K562 (cell line): ENCODE data around the gene ZMYM1. TPM values are rescaled to one million over a fixed set of nuclear protein-coding genes. Genes with fewer than 3 reads are reported as not detected.

Experiments used
- ATAC-seq: fragments of 200-7000 bp; cut with Tn5 transposase; 3 replicates; pipeline ENCODE4 v1.9.1; 2020; ENCODE audit warnings: moderate library complexity
- BruUV-seq: library from RNA; stranded (reverse); fragments of 400-500 nt; replicated peaks from 2 replicates; lab custom pipeline; 2021; lab: Mats Ljungman, UMichigan
- CTCF ChIA-PET: fragments of 300-600 bp; formaldehyde crosslinking; extraction: SDS; loops from one replicate; lab custom pipeline; 2021; ENCODE audit warnings: low intra/inter-chr PET ratio; lab: Yijun Ruan, JAX
- POLR2A ChIA-PET: fragments of 300-600, 350-650 bp; sonication (Branson Sonifier 250); formaldehyde crosslinking; extraction: SDS; loops from one replicate; lab custom pipeline; 2021; ENCODE audit warnings: antibody characterized with exemption, inconsistent platforms; lab: Yijun Ruan, JAX
- DNase-seq, 4 experiments: peaks; one replicate each; pipeline versions ENCODE4 v3.0.0 to v3.0.0-alpha.2; 2011 to 2018; ENCODE audit warnings: low spot score in 3 of 4, mixed read lengths in 3 of 4; ENCODE audit errors: extremely low read depth in 1 of 4
- FAIRE-seq: peaks from 2 replicates; lab custom pipeline; 2011; peaks lifted over from hg19 to GRCh38; lab: Jason Lieb, UNC
- H2AFZ ChIP-seq: 2 replicates; pipeline ENCODE4 v1.6.0; 2011; ENCODE audit warnings: low read depth, low read length, control low read depth, inconsistent platforms
- H3K27ac ChIP-seq: fragments of 200-600 bp; 3 replicates; pipeline ENCODE4 v1.8.0; 2011; ENCODE audit warnings: low read depth, mild to moderate bottlenecking, control low read depth, inconsistent platforms, low read length, moderate library complexity, mixed read lengths; ENCODE audit errors: extremely low read depth
- H3K27me3 ChIP-seq, 2 experiments: fragments of 300-600 bp in 1 of 2; 2 replicates in 1 of 2; 3 replicates in 1 of 2; pipeline versions ENCODE4 v1.6.0 to v1.8.0; 2011; ENCODE audit warnings: inconsistent platforms in 2 of 2, low read length in 2 of 2, mild to moderate bottlenecking in 1 of 2, mixed read lengths in 1 of 2, moderate library complexity in 1 of 2; ENCODE audit not compliant: control insufficient read depth in 2 of 2, insufficient read depth in 2 of 2
- H3K36me3 ChIP-seq: fragments of 300-600 bp; 3 replicates; pipeline ENCODE4 v1.8.0; 2011; ENCODE audit warnings: mild to moderate bottlenecking, low read length, inconsistent platforms; ENCODE audit not compliant: control insufficient read depth, insufficient read depth
- H3K4me1 ChIP-seq, 2 experiments: fragments of 200-600 bp in 1 of 2; replicated peaks in 1 of 2; 2 replicates in 1 of 2; 3 replicates in 1 of 2; pipeline versions ENCODE4 v1.5.1 to v1.8.0; 2011; ENCODE audit warnings: inconsistent platforms in 2 of 2, low read length in 2 of 2, mild to moderate bottlenecking in 1 of 2, mixed read lengths in 1 of 2, moderate library complexity in 1 of 2; ENCODE audit not compliant: control insufficient read depth in 2 of 2, insufficient read depth in 2 of 2
- H3K4me2 ChIP-seq: 2 replicates; pipeline ENCODE4 v1.6.1; 2011; ENCODE audit warnings: low read length, control low read depth, inconsistent platforms, mixed read lengths; ENCODE audit not compliant: insufficient read depth
- H3K4me3 ChIP-seq: fragments of 200-600 bp; sonication (generic), shearing (Covaris generic); 2 replicates; pipeline ENCODE4 v1.5.1; 2016; ENCODE audit warnings: control low read depth, inconsistent platforms
- H3K79me2 ChIP-seq: fragments of 200-600 bp; 3 replicates; pipeline ENCODE4 v1.8.0; 2011; ENCODE audit warnings: low read length, inconsistent platforms; ENCODE audit not compliant: control insufficient read depth, insufficient read depth
- H3K9ac ChIP-seq, 2 experiments: 2 replicates each; pipeline versions ENCODE4 v1.6.0 to v1.6.1; 2011; ENCODE audit warnings: low read depth in 2 of 2, low read length in 2 of 2, control low read depth in 1 of 2, inconsistent platforms in 1 of 2, mild to moderate bottlenecking in 1 of 2, mixed read lengths in 1 of 2; ENCODE audit not compliant: insufficient read depth in 1 of 2
- H3K9me1 ChIP-seq: one replicate; pipeline ENCODE4 v1.6.0; 2011; ENCODE audit warnings: inconsistent platforms, mild to moderate bottlenecking, low read length, moderate library complexity; ENCODE audit not compliant: control insufficient read depth, insufficient read depth
- H3K9me3 ChIP-seq: replicated peaks from 2 replicates; pipeline ENCODE4 v1.5.1; 2011; ENCODE audit warnings: low read depth, low read length, inconsistent platforms; ENCODE audit not compliant: control insufficient read depth, insufficient read depth
- H4K20me1 ChIP-seq: replicated peaks from 2 replicates; pipeline ENCODE4 v1.6.1; 2011; ENCODE audit warnings: low read length, inconsistent platforms, mixed read lengths; ENCODE audit not compliant: control insufficient read depth, insufficient read depth
- DMBX1 ChIP-seq: fragments of 250-450 bp; sonication (Bioruptor Pico); IDR thresholded peaks from 2 replicates; pipeline ENCODE4 v1.8.0; 2022; ENCODE audit warnings: inconsistent platforms, mild to moderate bottlenecking, moderate library complexity, borderline replicate concordance
- DNMT1 ChIP-seq: fragments of 450-650 bp; IDR thresholded peaks from 2 replicates; pipeline ENCODE4 v1.6.1; 2016; ENCODE audit warnings: antibody characterized with exemption, mild to moderate bottlenecking
- ZBED1 ChIP-seq: IDR thresholded peaks from 2 replicates; pipeline ENCODE4 v1.6.1; 2014
- WGBS: fragments of 100-300 bp; shearing (Covaris generic); methylation state at CpG from one replicate; pipeline ENCODE4 v1.1.6; 2016; ENCODE audit warnings: low coverage, mixed read lengths; ENCODE audit not compliant: insufficient coverage; ENCODE audit errors: missing lambda C conversion rate; 5-methylcytosine and 5-hydroxymethylcytosine counted together
- in situ Hi-C: fragments of 300-500 bp; cut with MboI; formaldehyde crosslinking; loops from 4 replicates; pipeline ENCODE4 v1.15.0; 2018; ENCODE audit warnings: inconsistent platforms, mixed read lengths
- intact Hi-C: fragments of 100-400 bp; cut with micrococcal nuclease; formaldehyde crosslinking; loops from 2 replicates; pipeline ENCODE4 v1.14.2; 2022
- polyA plus RNA-seq, 8 experiments: library from polyadenylated mRNA; depleted of rRNA in 4 of 8; stranded (reverse) in 5 of 8; unstranded in 3 of 8; fragments of >200 nt; fragmentation: Nextera tagmentation in 2 of 8; fragmentation: Illumina TruSeq in 1 of 8; extraction: Ambion mirVana in 2 of 8; extraction: Trizol in 1 of 8; gene quantifications; 2 replicates each; pipeline versions ENCODE4 v1.2.1 to v1.2.3, GENCODE V29; 2011 to 2014; ENCODE audit warnings: inconsistent platforms in 1 of 8, missing spikeins in 1 of 8
- total RNA-seq, 7 experiments: library from RNA; depleted of rRNA in 6 of 7; stranded (reverse); fragments of >200 nt in 6 of 7; fragmentation: Illumina TruSeq in 2 of 7; extraction: Trizol in 2 of 7; gene quantifications; 2 replicates each; pipeline versions ENCODE4 v1.2.1 to v1.2.3, GENCODE V29; 2011 to 2021; ENCODE audit warnings: low replicate concordance in 1 of 7
- TF ChIP-seq, protein P1 (sequence below): fragments of 150-350 bp; conservative IDR thresholded peaks from 2 replicates; pipeline ENCODE4 v1.6.1; 2014; ENCODE audit warnings: low read length

The ZMYM1 gene
- total and polyA plus RNA-seq, 9 of the 15 experiments (the other 6 are each of a cell fraction or from before 2014, with no cell fraction given), result 7.5 to 25.4 (median 15.8) TPM

DNA sequence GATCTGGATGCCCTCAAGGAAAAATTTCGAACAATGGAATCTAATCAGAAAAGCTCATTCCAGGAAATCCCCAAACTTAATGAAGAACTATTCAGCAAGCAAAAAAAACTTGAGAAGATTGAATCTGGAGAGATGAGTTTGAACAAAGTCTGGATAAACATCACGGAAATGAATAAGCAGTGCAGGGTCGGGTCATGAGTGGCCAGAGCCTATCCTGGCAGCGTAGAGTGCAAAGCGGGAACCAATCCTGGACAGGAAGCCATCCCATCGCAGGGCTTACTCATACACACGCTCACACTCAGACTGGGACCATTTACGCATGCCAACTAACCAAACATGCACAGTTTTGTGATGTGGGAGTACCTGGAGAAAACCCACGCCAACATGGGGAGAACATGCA is 43.1 kb downstream of the ZMYM1 start:
- intact Hi-C loops, result no loop called here
- 48% methylated on average over 9 of the region's 9 CpGs for WGBS
- ATAC-seq (peak; percentile 63), FAIRE-seq (no peak), DNase-seq (no peak)
- H3K4me1 ChIP-seq, result peaks cover 0 to 16% of the 10 kb centered on the region in 2 experiments; a peak in 2 of 5 replicates
- no peaks in the 10 kb centered on the region for H3K27me3 ChIP-seq
- no peak overlapping the region for H3K4me3 ChIP-seq
- ChIA-PET POLR2A (interaction anchor here (0.7 to 1.5 kb wide), 3 partner anchors 8 to 22 kb away, joined by 3 read pairs; no protein-coding TSS in a partner anchor), CTCF (no interaction called here)
- no peaks in the 10 kb centered on the region for H4K20me1 ChIP-seq
- no peaks in the 10 kb centered on the region for H3K9me1 ChIP-seq
- H3K79me2 ChIP-seq, result no peaks in the 10 kb centered on the region
- no peak overlapping the region for H3K27ac ChIP-seq
- peak overlapping the region; percentile 44; the same call in 1 of the 2 replicates for H2AFZ ChIP-seq
- in situ Hi-C loops, result no loop called here
- H3K36me3 ChIP-seq, result no peaks in the 10 kb centered on the region
- H3K4me2 ChIP-seq, result no peak overlapping the region
- TF ChIP-seq, protein P1, sequence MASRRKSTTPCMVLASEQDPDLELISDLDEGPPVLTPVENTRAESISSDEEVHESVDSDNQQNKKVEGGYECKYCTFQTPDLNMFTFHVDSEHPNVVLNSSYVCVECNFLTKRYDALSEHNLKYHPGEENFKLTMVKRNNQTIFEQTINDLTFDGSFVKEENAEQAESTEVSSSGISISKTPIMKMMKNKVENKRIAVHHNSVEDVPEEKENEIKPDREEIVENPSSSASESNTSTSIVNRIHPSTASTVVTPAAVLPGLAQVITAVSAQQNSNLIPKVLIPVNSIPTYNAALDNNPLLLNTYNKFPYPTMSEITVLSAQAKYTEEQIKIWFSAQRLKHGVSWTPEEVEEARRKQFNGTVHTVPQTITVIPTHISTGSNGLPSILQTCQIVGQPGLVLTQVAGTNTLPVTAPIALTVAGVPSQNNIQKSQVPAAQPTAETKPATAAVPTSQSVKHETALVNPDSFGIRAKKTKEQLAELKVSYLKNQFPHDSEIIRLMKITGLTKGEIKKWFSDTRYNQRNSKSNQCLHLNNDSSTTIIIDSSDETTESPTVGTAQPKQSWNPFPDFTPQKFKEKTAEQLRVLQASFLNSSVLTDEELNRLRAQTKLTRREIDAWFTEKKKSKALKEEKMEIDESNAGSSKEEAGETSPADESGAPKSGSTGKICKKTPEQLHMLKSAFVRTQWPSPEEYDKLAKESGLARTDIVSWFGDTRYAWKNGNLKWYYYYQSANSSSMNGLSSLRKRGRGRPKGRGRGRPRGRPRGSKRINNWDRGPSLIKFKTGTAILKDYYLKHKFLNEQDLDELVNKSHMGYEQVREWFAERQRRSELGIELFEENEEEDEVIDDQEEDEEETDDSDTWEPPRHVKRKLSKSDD, result no peak
- TF ChIP-seq DNMT1 (no peak), DMBX1 (no peak), ZBED1 (no peak)
- peaks cover 4% of the 10 kb centered on the region; the same call in 1 of the 2 replicates for H3K9me3 ChIP-seq
- no peak overlapping the region for H3K9ac ChIP-seq
- BruUV-seq, result no TSS peak
